IMR-90 (cell line): Measurements from ENCODE around the gene LCE3B.

Experiments used
- BHLHE40 ChIP-seq: fragments of 150-350 bp; IDR thresholded peaks from 2 replicates; pipeline ENCODE4 v1.6.1; 2016; ENCODE audit warnings: mild to moderate bottlenecking, low read depth, low read length
- CHD1 ChIP-seq: IDR thresholded peaks from 2 replicates; pipeline ENCODE4 v1.6.1; 2012; ENCODE audit warnings: low read depth, low read length, improper control_type of control experiment
- NFE2L2 ChIP-seq: fragments of 150-350 bp; IDR thresholded peaks from 2 replicates; pipeline ENCODE4 v1.6.1; 2016; ENCODE audit warnings: low read depth, mild to moderate bottlenecking, low read length
- POLR2A ChIP-seq: IDR thresholded peaks from 2 replicates; pipeline ENCODE4 v1.6.1; 2012; ENCODE audit warnings: mild to moderate bottlenecking, low read depth, low read length
- RAD21 ChIP-seq: IDR thresholded peaks from 2 replicates; pipeline ENCODE4 v1.6.1; 2012; ENCODE audit warnings: low read length, improper control_type of control experiment
- TF ChIP-seq, protein P1 (sequence below): conservative IDR thresholded peaks from 2 replicates; pipeline ENCODE4 v1.5.1; 2012; ENCODE audit warnings: mild to moderate bottlenecking, low read depth, low read length, improper control_type of control experiment

DNA sequence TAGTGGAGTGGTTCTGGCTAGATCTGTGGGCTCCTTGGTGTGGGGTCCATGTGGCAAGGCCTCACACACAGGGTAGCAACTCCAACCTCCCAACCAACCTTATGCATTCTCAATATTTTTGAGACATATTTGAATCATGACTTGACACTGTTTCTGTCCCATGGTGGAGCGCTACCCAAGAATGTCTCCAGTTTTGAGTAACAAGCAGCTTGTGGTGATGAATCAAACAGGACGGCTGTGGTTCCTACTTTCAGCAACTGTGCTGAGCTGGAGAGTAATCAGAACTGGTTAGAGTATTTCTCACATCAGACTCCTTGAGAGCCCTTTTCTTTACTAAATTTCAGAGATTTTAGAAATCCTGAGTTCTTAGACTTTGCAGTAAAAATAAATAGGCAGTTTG is 36.4 kb upstream of the LCE3B start:
- TF ChIP-seq, protein P1, sequence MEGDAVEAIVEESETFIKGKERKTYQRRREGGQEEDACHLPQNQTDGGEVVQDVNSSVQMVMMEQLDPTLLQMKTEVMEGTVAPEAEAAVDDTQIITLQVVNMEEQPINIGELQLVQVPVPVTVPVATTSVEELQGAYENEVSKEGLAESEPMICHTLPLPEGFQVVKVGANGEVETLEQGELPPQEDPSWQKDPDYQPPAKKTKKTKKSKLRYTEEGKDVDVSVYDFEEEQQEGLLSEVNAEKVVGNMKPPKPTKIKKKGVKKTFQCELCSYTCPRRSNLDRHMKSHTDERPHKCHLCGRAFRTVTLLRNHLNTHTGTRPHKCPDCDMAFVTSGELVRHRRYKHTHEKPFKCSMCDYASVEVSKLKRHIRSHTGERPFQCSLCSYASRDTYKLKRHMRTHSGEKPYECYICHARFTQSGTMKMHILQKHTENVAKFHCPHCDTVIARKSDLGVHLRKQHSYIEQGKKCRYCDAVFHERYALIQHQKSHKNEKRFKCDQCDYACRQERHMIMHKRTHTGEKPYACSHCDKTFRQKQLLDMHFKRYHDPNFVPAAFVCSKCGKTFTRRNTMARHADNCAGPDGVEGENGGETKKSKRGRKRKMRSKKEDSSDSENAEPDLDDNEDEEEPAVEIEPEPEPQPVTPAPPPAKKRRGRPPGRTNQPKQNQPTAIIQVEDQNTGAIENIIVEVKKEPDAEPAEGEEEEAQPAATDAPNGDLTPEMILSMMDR, result no peak
- TF ChIP-seq NFE2L2 (no peak), BHLHE40 (no peak), CHD1 (no peak), RAD21 (no peak), POLR2A (no peak)
